ENCODE results near the gene EFCAB6.

Gene EFCAB6

DNA sequence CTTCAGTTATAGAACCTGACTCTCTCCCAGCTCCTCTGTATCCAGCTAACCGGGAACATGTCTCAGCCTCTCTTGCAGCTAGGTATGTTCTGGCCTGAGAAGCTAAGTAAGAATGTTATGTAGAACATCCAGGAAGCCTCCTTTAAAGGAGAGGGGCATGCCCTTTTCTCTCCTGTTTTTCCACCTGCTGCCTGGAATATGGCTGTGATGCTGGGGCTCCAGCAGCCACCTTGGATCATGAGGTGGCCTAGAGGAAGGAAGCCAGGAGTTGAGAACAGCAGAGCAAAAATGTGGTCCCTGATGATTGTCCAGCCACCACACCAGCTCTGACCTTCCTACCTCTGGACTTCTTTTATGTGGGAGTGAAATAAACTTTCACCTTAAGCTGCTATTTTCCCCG, 282.6 kb downstream of the EFCAB6 start:
- no peak for DNase-seq (ENCODE audit: low read depth)
- no peak overlapping the region for H3K4me3 ChIP-seq (ENCODE audit: control insufficient read depth, low read depth, low read length)
- TF ChIP-seq, protein P1, sequence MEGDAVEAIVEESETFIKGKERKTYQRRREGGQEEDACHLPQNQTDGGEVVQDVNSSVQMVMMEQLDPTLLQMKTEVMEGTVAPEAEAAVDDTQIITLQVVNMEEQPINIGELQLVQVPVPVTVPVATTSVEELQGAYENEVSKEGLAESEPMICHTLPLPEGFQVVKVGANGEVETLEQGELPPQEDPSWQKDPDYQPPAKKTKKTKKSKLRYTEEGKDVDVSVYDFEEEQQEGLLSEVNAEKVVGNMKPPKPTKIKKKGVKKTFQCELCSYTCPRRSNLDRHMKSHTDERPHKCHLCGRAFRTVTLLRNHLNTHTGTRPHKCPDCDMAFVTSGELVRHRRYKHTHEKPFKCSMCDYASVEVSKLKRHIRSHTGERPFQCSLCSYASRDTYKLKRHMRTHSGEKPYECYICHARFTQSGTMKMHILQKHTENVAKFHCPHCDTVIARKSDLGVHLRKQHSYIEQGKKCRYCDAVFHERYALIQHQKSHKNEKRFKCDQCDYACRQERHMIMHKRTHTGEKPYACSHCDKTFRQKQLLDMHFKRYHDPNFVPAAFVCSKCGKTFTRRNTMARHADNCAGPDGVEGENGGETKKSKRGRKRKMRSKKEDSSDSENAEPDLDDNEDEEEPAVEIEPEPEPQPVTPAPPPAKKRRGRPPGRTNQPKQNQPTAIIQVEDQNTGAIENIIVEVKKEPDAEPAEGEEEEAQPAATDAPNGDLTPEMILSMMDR (IDR thresholded peaks at IDR 0.05; ENCODE audit: control insufficient read depth, insufficient read depth, low read depth, low read length, missing control alignments) = no peak

DNA sequence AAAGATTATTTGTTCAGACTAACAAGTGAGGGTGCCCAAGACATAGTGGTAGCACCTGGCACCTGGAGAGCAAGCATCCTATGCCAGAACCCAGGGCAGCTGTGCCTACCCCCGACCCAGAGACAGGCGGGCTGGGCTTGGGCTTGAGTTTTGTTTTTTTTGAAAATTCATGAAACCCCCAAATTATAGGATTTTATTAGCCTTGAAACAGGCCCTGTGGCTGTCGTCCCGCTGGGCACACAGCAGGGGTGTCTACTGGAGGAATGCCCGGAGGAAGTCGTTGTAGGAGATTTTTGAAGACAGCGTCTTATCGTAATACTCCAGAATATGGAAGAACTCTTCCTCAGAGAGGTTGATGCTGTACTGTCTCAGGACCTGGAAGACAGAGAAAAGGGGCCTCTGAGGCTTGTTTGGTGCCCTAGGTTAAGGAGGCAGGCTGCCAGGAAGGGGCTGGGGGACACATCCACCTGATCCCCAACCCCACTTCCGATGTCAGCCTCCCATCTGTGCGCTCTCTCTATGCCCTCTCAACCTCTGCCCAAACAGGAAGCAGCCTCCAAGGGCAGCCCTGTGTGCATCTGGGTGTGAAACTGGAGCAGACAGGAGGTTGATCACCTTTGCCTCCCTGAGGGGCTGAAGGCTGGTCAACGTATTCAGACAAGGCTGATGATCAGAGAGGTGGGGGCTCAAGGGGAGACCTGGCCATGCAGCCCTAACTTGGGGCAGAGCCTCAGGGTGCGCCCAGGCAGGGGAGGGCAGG, 283.3 kb downstream of the EFCAB6 start:
- DNase-seq (ENCODE audit: low read depth) = no peak
- H3K4me3 ChIP-seq (ENCODE audit: control insufficient read depth, low read depth, low read length) = no peak overlapping the region
- TF ChIP-seq, protein P1 (IDR thresholded peaks at IDR 0.05; ENCODE audit: control insufficient read depth, insufficient read depth, low read depth, low read length, missing control alignments) = no peak

DNA sequence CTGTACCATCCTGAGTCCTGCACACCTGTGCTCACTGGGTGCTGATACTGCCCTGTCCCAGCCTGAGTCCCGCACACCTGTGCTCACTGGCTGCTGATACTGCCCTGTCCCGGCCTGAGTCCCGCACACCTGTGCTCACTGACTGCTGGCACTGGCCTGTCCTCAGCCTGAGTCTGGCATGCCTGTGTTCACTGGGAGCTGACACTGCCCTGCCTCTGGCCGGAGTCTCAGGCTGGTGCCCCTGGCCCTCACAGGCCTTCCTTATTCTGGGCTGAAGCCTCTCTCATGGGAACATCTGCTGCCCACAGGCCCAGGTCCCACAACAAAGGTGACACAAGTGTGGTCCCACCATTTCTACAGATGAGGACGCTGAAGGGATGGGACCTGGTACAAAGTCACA, 285.2 kb downstream of the EFCAB6 start:
- TF ChIP-seq, protein P1 (IDR thresholded peaks at IDR 0.05; ENCODE audit: control insufficient read depth, insufficient read depth, low read depth, low read length, missing control alignments) = no peak
- no peak overlapping the region for H3K4me3 ChIP-seq (ENCODE audit: control insufficient read depth, low read depth, low read length)
- no peak for DNase-seq (ENCODE audit: low read depth)

DNA sequence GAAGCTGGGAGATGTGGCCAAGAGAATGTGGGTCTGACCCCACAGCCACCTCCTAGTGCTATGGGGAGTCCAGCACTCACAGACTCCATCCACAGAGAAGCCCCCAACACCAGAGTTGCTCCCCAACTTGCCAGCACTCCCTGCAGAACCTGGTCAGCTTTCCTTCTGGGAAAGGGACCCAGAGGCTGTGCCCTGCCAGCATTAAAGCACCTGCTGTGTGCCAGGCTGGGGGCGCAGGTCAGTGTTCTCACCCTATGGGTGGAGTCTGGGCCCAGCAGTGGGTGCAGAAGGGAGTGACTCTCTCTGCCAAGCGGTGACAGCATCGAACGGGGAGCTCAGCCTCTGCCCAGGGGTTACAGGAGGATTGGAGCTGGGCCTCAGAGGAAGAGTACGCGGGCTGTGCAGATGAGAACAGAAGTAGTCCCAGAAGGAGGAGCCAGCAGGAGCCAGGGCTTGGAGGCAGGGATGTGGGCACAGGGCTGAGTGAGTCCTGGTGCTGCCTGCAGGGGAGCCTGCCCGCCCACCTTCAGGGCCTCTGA, 285.9 kb downstream of the EFCAB6 start:
- DNase-seq (ENCODE audit: low read depth) = no peak
- TF ChIP-seq, protein P1 (IDR thresholded peaks at IDR 0.05; ENCODE audit: control insufficient read depth, insufficient read depth, low read depth, low read length, missing control alignments) = no peak

DNA sequence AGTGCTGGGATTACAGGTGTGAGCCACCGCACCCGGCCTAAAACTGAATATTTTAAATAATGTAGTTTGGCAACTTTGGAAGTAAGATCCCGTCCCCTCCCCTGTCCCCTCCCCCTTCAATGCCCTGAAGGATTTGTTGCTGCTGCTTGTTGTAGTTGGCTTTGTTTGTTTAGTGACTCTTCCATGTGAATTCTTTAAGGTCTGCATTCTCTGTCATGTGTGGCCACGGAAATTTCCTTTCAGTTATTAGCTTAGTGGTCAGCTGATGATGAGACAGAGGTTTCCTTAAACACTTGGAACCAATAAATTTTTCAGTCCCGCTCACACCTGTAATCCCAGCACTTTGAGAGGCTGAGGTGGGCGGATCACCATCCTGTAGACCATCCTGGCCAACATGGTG, 290.4 kb downstream of the EFCAB6 start:
- TF ChIP-seq, protein P1 (IDR thresholded peaks at IDR 0.05; ENCODE audit: control insufficient read depth, insufficient read depth, low read depth, low read length, missing control alignments) = no peak
- DNase-seq (ENCODE audit: low read depth) = no peak
- no peak overlapping the region for H3K4me3 ChIP-seq (ENCODE audit: control insufficient read depth, low read depth, low read length)

More for the DNA sequence above, 285.9 kb downstream of the EFCAB6 start:
- H3K4me3 ChIP-seq (ENCODE audit: control insufficient read depth, low read depth, low read length) = no peak overlapping the region

DNA sequence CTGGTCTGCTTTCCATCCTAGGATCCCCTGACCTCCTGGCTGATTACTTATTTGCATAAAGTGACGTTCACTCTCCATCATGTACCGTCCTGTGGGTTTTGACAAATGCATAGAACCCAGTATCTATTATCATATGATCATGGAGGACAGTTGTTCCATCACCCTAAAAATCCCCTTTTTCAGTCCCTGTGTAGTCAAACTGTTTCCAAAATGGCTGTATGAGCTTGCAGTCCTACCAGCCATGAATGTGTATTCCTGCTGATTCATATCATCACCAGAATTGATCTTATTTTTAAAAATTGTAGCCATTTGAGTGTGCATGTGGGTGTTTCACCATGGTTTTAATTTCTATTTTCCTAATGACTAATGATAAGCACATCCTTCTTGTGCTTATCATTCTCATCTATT, 291.5 kb downstream of the EFCAB6 start:
- TF ChIP-seq, protein P1 (IDR thresholded peaks at IDR 0.05; ENCODE audit: control insufficient read depth, insufficient read depth, low read depth, low read length, missing control alignments) = no peak
- no peak overlapping the region for H3K4me3 ChIP-seq (ENCODE audit: control insufficient read depth, low read depth, low read length)
- no peak for DNase-seq (ENCODE audit: low read depth)
